Kidney (tissue), 14 donors: ENCODE results near the gene TSPYL1. TPM values are rescaled to one million over a fixed set of nuclear protein-coding genes. Genes with fewer than 3 reads are reported as not detected.

Source experiments
- DNase-seq, 5 donors: peaks; one replicate each; pipeline ENCODE4 v3.0.0-alpha.2; 2013 to 2020
- FAIRE-seq: peaks from 2 replicates; lab custom pipeline; 2012; peaks lifted over from hg19 to GRCh38; lab: Jason Lieb, UNC
- H3K27ac ChIP-seq, 2 donors: one replicate each; pipeline ENCODE4 v1.7.0; 2013; ENCODE audit warnings: low read depth in 2 of 2, low read length in 2 of 2, inconsistent platforms in 1 of 2
- H3K27me3 ChIP-seq: one replicate; pipeline ENCODE4 v1.7.1; 2013; ENCODE audit warnings: low read length, inconsistent platforms; ENCODE audit not compliant: control insufficient read depth, insufficient read depth
- H3K36me3 ChIP-seq, 3 donors: one replicate each; pipeline versions ENCODE4 v1.7.0 to v1.7.1; 2013; ENCODE audit warnings: low read length in 3 of 3, control low read depth in 1 of 3, inconsistent platforms in 1 of 3; ENCODE audit not compliant: insufficient read depth in 3 of 3, control insufficient read depth in 2 of 3
- H3K4me1 ChIP-seq, 3 donors: one replicate each; pipeline versions ENCODE4 v1.7.0 to v1.7.1; 2013; ENCODE audit warnings: low read length in 3 of 3, inconsistent platforms in 1 of 3, low read depth in 1 of 3; ENCODE audit not compliant: control insufficient read depth in 2 of 3, insufficient read depth in 2 of 3
- H3K4me3 ChIP-seq, 3 donors: one replicate each; pipeline versions ENCODE4 v1.7.0 to v1.8.1; 2013; ENCODE audit warnings: low read length in 3 of 3, control low read depth in 1 of 3, inconsistent platforms in 1 of 3
- H3K9ac ChIP-seq, 3 donors: one replicate each; pipeline versions ENCODE4 v1.7.0 to v1.7.1; 2013; ENCODE audit warnings: low read length in 3 of 3, control low read depth in 1 of 3, inconsistent platforms in 1 of 3
- H3K9me3 ChIP-seq, 3 donors: one replicate each; pipeline versions ENCODE4 v1.7.0 to v1.7.1; 2013; ENCODE audit warnings: low read length in 3 of 3, control low read depth in 1 of 3, inconsistent platforms in 1 of 3; ENCODE audit not compliant: control insufficient read depth in 2 of 3, insufficient read depth in 1 of 3
- intact Hi-C: fragments of 100-400 bp; cut with DNase I; formaldehyde crosslinking; loops from one replicate; pipeline ENCODE4 v1.11.1; 2022
- polyA plus RNA-seq: library from polyadenylated mRNA; stranded (reverse); fragments of 350-450 nt; fragmentation: Illumina TruSeq; extraction: RNeasy Lipid Tissue Mini Kit (QIAGEN cat#74804); gene quantifications from one replicate; pipeline ENCODE4 v1.2.3, GENCODE V29; 2014; ENCODE audit warnings: low read depth, low replicate concordance; ENCODE audit not compliant: insufficient read depth
- total RNA-seq: library from RNA; stranded (reverse); fragmentation: NEBNext Ultra II Directional; extraction: Animal tissue kit (Norgen Biotek cat#: 25700); gene quantifications from one replicate; pipeline ENCODE4 v1.2.1, GENCODE V29; 2021
- TF ChIP-seq, protein P1 (sequence below): IDR thresholded peaks from 3 replicates; pipeline ENCODE4 v1.5.1; 2012; ENCODE audit warnings: mild to moderate bottlenecking, moderate library complexity, borderline replicate concordance; ENCODE audit not compliant: insufficient read depth; ENCODE audit errors: extremely low read depth
- donor health status: control.
- donor health status: control.
- donor health status: control.
- donor health status: control.
- donor health status: control.
- donor health status: DM: yes; HTN: yes; CAD: no.
- donor health status: Normal renal cell carcinoma (clear cell type).

TSPYL1 gene
- total and polyA plus RNA-seq, 2 donors from 2014 or later: 68.7 to 112 TPM

DNA sequence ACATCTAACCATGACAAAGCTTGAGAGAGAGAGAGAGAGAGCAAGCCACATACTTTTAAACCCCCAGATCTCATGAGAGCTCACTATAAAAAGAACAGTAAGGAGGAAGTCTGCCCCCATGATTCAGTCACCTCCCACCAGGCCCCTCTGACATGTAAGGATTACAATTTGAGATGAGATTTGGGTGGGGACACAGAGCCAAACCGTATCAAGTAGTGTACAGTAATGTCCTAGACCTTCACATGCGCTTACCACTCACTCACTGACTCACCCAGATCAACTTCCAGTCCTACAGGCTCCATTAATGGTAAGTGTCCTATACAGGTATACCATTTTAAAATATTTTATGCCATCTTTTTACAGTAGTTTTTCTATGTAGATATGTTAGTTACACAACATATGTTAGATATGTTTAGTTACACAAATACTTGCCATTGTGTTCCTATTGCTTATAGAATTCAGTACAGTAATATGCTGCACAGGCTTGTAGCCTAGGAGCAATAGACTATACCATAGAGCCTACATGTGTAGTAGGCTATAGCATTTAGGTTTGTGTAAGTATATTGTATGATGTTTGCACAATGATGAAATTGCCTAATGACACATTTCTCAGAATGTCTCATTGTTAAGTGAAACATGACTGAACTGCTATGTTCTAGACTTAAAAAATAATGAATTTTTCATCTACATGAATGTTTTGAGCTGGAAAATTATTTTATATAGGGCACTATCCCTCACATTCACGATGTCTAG is 11.7 kb downstream of the TSPYL1 start:
- DNase-seq (no peak), FAIRE-seq (no peak)
- Histone ChIP-seq H3K27ac (no peak overlapping the region), H3K4me3 (no peak overlapping the region), H3K4me1 (no peaks in the 10 kb centered on the region), H3K27me3 (no peaks in the 10 kb centered on the region), H3K9ac (no peak overlapping the region), H3K9me3 (no peaks in the 10 kb centered on the region), H3K36me3 (peaks cover 0 to 6% (median 2%) of the 10 kb centered on the region in 3 donors)
- intact Hi-C loops: no loop called here
- TF ChIP-seq, protein P1, sequence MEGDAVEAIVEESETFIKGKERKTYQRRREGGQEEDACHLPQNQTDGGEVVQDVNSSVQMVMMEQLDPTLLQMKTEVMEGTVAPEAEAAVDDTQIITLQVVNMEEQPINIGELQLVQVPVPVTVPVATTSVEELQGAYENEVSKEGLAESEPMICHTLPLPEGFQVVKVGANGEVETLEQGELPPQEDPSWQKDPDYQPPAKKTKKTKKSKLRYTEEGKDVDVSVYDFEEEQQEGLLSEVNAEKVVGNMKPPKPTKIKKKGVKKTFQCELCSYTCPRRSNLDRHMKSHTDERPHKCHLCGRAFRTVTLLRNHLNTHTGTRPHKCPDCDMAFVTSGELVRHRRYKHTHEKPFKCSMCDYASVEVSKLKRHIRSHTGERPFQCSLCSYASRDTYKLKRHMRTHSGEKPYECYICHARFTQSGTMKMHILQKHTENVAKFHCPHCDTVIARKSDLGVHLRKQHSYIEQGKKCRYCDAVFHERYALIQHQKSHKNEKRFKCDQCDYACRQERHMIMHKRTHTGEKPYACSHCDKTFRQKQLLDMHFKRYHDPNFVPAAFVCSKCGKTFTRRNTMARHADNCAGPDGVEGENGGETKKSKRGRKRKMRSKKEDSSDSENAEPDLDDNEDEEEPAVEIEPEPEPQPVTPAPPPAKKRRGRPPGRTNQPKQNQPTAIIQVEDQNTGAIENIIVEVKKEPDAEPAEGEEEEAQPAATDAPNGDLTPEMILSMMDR: no peak

DNA sequence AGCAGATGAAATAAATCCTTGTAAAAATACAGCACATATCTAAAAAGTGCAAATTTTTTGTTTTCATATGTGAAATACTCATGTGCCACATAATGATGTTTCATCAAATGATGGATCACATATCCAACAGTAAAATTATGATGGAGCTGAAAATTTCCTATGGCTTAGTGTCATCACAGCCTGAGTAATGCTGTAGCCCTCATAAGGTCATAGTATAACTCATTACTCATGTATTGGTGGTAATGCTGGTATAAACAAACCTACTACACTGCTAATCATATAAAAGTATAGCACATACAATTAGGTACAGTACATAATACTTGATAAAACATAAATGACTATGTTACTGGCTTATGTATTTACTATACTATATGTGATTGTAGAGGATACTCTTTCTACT is 12.9 kb downstream of the TSPYL1 start:
- Histone ChIP-seq H3K36me3 (no peaks in the 10 kb centered on the region), H3K4me3 (no peak overlapping the region), H3K27ac (no peak overlapping the region), H3K9me3 (no peaks in the 10 kb centered on the region), H3K27me3 (no peaks in the 10 kb centered on the region), H3K4me1 (no peaks in the 10 kb centered on the region), H3K9ac (no peak overlapping the region)
- intact Hi-C loops: no loop called here
- TF ChIP-seq, protein P1: no peak
- no peak for FAIRE-seq
- no peak for DNase-seq

DNA sequence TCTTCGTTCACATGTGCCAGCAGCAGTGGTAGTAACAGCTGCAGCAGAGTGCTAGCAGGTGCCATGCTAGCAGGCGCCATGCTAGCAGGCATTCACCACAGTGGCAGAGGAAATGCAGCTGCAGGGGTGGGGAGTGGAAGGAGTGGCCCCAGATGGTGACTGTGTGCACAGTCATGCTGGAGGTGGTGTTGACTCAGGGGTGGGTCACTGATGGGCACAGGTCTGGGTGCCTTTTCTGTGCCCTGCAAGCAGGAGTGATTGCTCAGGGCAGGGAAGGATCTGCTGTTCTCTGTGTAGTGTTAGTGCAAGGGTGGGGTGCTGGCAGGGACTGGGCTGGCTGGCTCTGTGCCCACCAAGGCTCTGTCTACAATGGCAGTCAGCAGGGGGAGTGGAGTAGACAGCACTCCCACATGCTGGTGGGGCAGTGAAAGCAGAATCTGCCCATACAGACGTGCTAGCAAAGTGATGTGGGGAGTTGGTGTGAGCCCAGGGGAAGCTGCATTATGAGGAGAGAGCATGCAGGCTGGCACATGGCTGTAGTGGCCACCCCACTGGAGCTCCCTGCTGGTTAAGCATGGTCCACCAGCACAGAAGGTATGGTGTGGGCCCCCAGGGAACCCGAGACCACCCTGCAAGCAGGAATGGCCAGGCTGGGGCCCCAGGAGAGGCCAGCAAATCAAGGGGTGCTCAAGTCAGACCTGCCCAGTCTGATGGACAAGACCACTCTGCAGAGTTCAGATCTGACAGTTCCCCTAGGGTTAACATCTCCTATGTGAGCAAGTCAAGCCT is 14.5 kb downstream of the TSPYL1 start:
- FAIRE-seq: no peak
- intact Hi-C loops: no loop called here
- H3K9me3 ChIP-seq: no peaks in the 10 kb centered on the region
- DNase-seq: no peak
- TF ChIP-seq, protein P1: no peak
- H3K27ac ChIP-seq: no peak overlapping the region
- H3K4me1 ChIP-seq: no peaks in the 10 kb centered on the region
- H3K9ac ChIP-seq: no peak overlapping the region
- no peak overlapping the region for H3K4me3 ChIP-seq
- H3K27me3 ChIP-seq: no peaks in the 10 kb centered on the region
- H3K36me3 ChIP-seq: no peaks in the 10 kb centered on the region
